ENCODE results near the gene BLVRB. TPM values are rescaled to one million over a fixed set of nuclear protein-coding genes. Genes with fewer than 3 reads are reported as not detected.

BLVRB gene
- total and polyA plus RNA-seq, 10 of the 15 experiments (the other 5 are each of a cell fraction or from before 2014, with no cell fraction given): 6.3 to 53.3 (median 27.8) TPM

DNA sequence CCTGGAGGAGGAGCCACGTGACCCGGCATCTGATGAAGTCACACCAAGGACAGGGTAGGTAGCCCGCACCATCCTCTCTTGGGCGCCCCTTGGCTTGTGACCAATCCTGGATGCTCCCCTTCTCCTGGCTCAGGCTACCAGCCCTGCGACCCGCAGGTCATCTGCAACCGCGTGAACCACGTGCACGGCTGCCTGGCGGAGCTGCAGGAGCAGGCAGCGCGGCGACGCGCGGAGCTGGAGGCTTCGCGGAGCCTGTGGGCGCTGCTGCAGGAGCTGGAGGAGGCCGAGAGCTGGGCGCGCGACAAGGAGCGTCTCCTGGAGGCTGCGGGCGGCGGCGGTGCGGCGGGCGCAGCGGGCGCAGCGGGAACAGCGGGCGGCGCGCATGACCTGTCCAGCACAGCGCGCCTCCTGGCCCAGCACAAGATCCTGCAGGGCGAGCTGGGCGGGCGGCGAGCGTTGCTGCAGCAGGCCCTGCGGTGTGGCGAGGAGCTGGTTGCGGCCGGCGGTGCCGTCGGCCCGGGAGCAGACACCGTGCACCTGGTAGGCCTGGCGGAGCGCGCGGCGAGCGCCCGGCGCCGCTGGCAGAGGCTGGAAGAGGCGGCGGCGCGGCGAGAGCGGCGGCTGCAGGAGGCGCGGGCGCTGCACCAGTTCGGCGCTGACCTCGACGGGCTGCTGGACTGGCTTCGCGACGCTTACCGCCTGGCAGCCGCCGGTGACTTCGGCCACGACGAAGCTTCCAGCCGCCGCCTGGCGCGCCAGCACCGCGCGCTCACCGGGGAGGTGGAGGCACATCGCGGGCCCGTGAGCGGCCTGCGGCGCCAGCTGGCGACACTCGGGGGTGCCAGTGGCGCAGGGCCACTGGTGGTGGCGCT, 47.2 kb upstream of the BLVRB start:
- H3K4me1 ChIP-seq (ENCODE audit: control insufficient read depth, insufficient read depth, low read length): no peaks in the 10 kb centered on the region
- H3K79me2 ChIP-seq (ENCODE audit: control insufficient read depth, insufficient read depth, low read length): no peaks in the 10 kb centered on the region
- H3K9me3 ChIP-seq (replicated peaks; ENCODE audit: control insufficient read depth, insufficient read depth, low read length): no peaks in the 10 kb centered on the region
- no peak overlapping the region for H3K27ac ChIP-seq (ENCODE audit: control insufficient read depth, insufficient read depth)
- peaks cover 5 to 7% of the 10 kb centered on the region in 2 experiments; a peak in 3 of 4 replicates for H3K27me3 ChIP-seq (replicated peaks in 1 of 2; ENCODE audit: control insufficient read depth in 2 of 2, insufficient read depth in 2 of 2, low read length in 1 of 2)
- WGBS (ENCODE audit: insufficient coverage, insufficient replicate concordance, low lambda C conversion rate, missing lambda C conversion rate): 34% methylated on average over 70 of the region's 105 CpGs
- ATAC-seq (no peak), DNase-seq (ENCODE audit: low read depth, low spot score) (no peak), FAIRE-seq (no peak)
- no peak overlapping the region for H2AFZ ChIP-seq (ENCODE audit: control insufficient read depth, low read depth, low read length)
- RAD21 ChIA-PET (ENCODE audit: unreplicated experiment): no interaction called here
- SMC1A ChIA-PET (ENCODE audit: uncharacterized antibody, unreplicated experiment): no interaction called here
- H3K4me2 ChIP-seq (ENCODE audit: control insufficient read depth, insufficient read depth): no peak overlapping the region
- intact Hi-C loops (cut with micrococcal nuclease; ENCODE audit: unreplicated experiment): no loop called here
- no TSS peak for BruUV-seq (replicated peaks)
- POLR2A ChIA-PET: no interaction called here
- TF ChIP-seq, protein P1, sequence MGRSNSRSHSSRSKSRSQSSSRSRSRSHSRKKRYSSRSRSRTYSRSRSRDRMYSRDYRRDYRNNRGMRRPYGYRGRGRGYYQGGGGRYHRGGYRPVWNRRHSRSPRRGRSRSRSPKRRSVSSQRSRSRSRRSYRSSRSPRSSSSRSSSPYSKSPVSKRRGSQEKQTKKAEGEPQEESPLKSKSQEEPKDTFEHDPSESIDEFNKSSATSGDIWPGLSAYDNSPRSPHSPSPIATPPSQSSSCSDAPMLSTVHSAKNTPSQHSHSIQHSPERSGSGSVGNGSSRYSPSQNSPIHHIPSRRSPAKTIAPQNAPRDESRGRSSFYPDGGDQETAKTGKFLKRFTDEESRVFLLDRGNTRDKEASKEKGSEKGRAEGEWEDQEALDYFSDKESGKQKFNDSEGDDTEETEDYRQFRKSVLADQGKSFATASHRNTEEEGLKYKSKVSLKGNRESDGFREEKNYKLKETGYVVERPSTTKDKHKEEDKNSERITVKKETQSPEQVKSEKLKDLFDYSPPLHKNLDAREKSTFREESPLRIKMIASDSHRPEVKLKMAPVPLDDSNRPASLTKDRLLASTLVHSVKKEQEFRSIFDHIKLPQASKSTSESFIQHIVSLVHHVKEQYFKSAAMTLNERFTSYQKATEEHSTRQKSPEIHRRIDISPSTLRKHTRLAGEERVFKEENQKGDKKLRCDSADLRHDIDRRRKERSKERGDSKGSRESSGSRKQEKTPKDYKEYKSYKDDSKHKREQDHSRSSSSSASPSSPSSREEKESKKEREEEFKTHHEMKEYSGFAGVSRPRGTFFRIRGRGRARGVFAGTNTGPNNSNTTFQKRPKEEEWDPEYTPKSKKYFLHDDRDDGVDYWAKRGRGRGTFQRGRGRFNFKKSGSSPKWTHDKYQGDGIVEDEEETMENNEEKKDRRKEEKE (IDR thresholded peaks at IDR 0.05): no peak
- no peak for TF ChIP-seq PML (IDR thresholded peaks at IDR 0.05; ENCODE audit: low read length)
- no peak for TF ChIP-seq DPF2 (IDR thresholded peaks at IDR 0.05)
- no peak for TF ChIP-seq SMARCA5 (IDR thresholded peaks at IDR 0.05)
- no peak for TF ChIP-seq JUNB (IDR thresholded peaks at IDR 0.05)
- no peak for TF ChIP-seq CBFB (IDR thresholded peaks at IDR 0.05; ENCODE audit: low read depth)
- TF ChIP-seq, protein P2, sequence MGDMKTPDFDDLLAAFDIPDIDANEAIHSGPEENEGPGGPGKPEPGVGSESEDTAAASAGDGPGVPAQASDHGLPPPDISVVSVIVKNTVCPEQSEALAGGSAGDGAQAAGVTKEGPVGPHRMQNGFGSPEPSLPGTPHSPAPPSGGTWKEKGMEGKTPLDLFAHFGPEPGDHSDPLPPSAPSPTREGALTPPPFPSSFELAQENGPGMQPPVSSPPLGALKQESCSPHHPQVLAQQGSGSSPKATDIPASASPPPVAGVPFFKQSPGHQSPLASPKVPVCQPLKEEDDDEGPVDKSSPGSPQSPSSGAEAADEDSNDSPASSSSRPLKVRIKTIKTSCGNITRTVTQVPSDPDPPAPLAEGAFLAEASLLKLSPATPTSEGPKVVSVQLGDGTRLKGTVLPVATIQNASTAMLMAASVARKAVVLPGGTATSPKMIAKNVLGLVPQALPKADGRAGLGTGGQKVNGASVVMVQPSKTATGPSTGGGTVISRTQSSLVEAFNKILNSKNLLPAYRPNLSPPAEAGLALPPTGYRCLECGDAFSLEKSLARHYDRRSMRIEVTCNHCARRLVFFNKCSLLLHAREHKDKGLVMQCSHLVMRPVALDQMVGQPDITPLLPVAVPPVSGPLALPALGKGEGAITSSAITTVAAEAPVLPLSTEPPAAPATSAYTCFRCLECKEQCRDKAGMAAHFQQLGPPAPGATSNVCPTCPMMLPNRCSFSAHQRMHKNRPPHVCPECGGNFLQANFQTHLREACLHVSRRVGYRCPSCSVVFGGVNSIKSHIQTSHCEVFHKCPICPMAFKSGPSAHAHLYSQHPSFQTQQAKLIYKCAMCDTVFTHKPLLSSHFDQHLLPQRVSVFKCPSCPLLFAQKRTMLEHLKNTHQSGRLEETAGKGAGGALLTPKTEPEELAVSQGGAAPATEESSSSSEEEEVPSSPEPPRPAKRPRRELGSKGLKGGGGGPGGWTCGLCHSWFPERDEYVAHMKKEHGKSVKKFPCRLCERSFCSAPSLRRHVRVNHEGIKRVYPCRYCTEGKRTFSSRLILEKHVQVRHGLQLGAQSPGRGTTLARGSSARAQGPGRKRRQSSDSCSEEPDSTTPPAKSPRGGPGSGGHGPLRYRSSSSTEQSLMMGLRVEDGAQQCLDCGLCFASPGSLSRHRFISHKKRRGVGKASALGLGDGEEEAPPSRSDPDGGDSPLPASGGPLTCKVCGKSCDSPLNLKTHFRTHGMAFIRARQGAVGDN (IDR thresholded peaks at IDR 0.05): no peak
- TF ChIP-seq, protein P3, sequence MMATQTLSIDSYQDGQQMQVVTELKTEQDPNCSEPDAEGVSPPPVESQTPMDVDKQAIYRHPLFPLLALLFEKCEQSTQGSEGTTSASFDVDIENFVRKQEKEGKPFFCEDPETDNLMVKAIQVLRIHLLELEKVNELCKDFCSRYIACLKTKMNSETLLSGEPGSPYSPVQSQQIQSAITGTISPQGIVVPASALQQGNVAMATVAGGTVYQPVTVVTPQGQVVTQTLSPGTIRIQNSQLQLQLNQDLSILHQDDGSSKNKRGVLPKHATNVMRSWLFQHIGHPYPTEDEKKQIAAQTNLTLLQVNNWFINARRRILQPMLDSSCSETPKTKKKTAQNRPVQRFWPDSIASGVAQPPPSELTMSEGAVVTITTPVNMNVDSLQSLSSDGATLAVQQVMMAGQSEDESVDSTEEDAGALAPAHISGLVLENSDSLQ (IDR thresholded peaks at IDR 0.05): no peak
- TF ChIP-seq RAD21 (IDR thresholded peaks at IDR 0.05; ENCODE audit: insufficient read depth, low read depth, low read length): no peak
- TF ChIP-seq TCF12 (IDR thresholded peaks at IDR 0.05; ENCODE audit: low read depth, low read length): no peak
- no peak for TF ChIP-seq CREB1 (IDR thresholded peaks at IDR 0.05; ENCODE audit: low read depth)
- no peak for TF ChIP-seq IKZF1 (conservative IDR thresholded peaks at IDR 0.05)
- H3K4me3 ChIP-seq: no peak overlapping the region
- CTCF ChIA-PET: no interaction called here
- no peaks in the 10 kb centered on the region for H3K36me3 ChIP-seq (ENCODE audit: control insufficient read depth in 2 of 2, insufficient read depth in 2 of 2, low read length in 1 of 2)
- no peaks in the 10 kb centered on the region for H4K20me1 ChIP-seq (ENCODE audit: control insufficient read depth, insufficient read depth)
- in situ Hi-C loops (cut with MboI): no loop called here
- no peak overlapping the region for H3K9ac ChIP-seq (ENCODE audit: control insufficient read depth, insufficient read depth, low read length)

All from GM12878 (cell line).